SK-N-SH treated with all-trans-retinoic acid at 6 μM for 48 hours (cell line): ENCODE data around the gene STXBP5.

Experiments used
- ATAC-seq: fragments of 200-7000 bp; cut with Tn5 transposase; 3 replicates; pipeline ENCODE4 v1.9.1; 2020; ENCODE audit warnings: mild to moderate bottlenecking, moderate library complexity
- ARNTL ChIP-seq: fragments of 450-650 bp; formaldehyde crosslinking; IDR thresholded peaks from 2 replicates; pipeline ENCODE4 v1.5.0; 2020; ENCODE audit warnings: low read depth, mild to moderate bottlenecking, moderate library complexity, borderline replicate concordance
- ISL1 ChIP-seq: fragments of 250-450 bp; sonication (Bioruptor Pico); IDR thresholded peaks from 2 replicates; pipeline ENCODE4 v2.1.2; 2022; ENCODE audit warnings: mild to moderate bottlenecking, moderate library complexity
- OSR1 ChIP-seq: fragments of 250-450 bp; sonication (Bioruptor Pico); IDR thresholded peaks from 2 replicates; pipeline ENCODE4 v1.8.0; 2022; ENCODE audit warnings: moderate library complexity, mild to moderate bottlenecking, inconsistent platforms
- PATZ1 ChIP-seq: fragments of 250-450 bp; sonication (Bioruptor Pico); IDR thresholded peaks from 2 replicates; pipeline ENCODE4 v1.8.0; 2020; ENCODE audit warnings: mild to moderate bottlenecking, moderate library complexity, borderline replicate concordance
- PPARA ChIP-seq: fragments of 250-450 bp; sonication (Bioruptor Pico); IDR thresholded peaks from 2 replicates; pipeline ENCODE4 v1.5.0; 2020; ENCODE audit warnings: mild to moderate bottlenecking, borderline replicate concordance
- SNAI2 ChIP-seq: fragments of 250-450 bp; sonication (Bioruptor Pico); IDR thresholded peaks from 2 replicates; pipeline ENCODE4 v1.5.0; 2020; ENCODE audit warnings: mild to moderate bottlenecking, moderate library complexity
- TCF4 ChIP-seq: fragments of 250-450 bp; sonication (Bioruptor Pico); IDR thresholded peaks from 2 replicates; pipeline ENCODE4 v1.8.0; 2021; ENCODE audit warnings: mild to moderate bottlenecking, moderate library complexity, borderline replicate concordance
- TOX ChIP-seq: fragments of 250-450 bp; sonication (Bioruptor Pico); IDR thresholded peaks from 2 replicates; pipeline ENCODE4 v1.8.0; 2021; ENCODE audit warnings: mild to moderate bottlenecking, moderate library complexity, borderline replicate concordance
- ZC3H10 ChIP-seq: fragments of 250-450 bp; sonication (Bioruptor Pico); IDR thresholded peaks from 2 replicates; pipeline ENCODE4 v1.5.1; 2021; ENCODE audit warnings: mild to moderate bottlenecking, moderate library complexity
- ZFP3 ChIP-seq: fragments of 250-450 bp; sonication (Bioruptor Pico); IDR thresholded peaks from 2 replicates; pipeline ENCODE4 v1.5.0; 2020; ENCODE audit warnings: mild to moderate bottlenecking, moderate library complexity
- ZNF565 ChIP-seq: fragments of 450-650 bp; formaldehyde crosslinking; conservative IDR thresholded peaks from 2 replicates; pipeline ENCODE4 v1.5.0; 2020; ENCODE audit warnings: low read depth, mild to moderate bottlenecking, moderate library complexity
- ZNF70 ChIP-seq: fragments of 450-650 bp; formaldehyde crosslinking; IDR thresholded peaks from 2 replicates; pipeline ENCODE4 v1.5.0; 2020; ENCODE audit warnings: mild to moderate bottlenecking, moderate library complexity
- ZNF8 ChIP-seq: fragments of 450-650 bp; formaldehyde crosslinking; IDR thresholded peaks from 2 replicates; pipeline ENCODE4 v1.5.0; 2020; ENCODE audit warnings: mild to moderate bottlenecking, moderate library complexity
- TF ChIP-seq, protein P1 (sequence below): fragments of 250-450 bp; sonication (Bioruptor Pico); IDR thresholded peaks from 2 replicates; pipeline ENCODE4 v1.8.0; 2021; ENCODE audit warnings: low read depth, mild to moderate bottlenecking, moderate library complexity, borderline replicate concordance
- TF ChIP-seq, protein P2 (sequence below): fragments of 250-450 bp; sonication (Bioruptor Pico); IDR thresholded peaks from 2 replicates; pipeline ENCODE4 v1.5.0; 2020; ENCODE audit warnings: mild to moderate bottlenecking, moderate library complexity
- TF ChIP-seq, protein P3 (sequence below): fragments of 250-450 bp; sonication (Bioruptor Pico); IDR thresholded peaks from 2 replicates; pipeline ENCODE4 v1.5.1; 2020; ENCODE audit warnings: low read depth, mild to moderate bottlenecking, moderate library complexity

The STXBP5 gene

GRCh38 chr6:147161253-147161973 lies 42.8 kb upstream of the STXBP5 start (continued):
- no peak for TF ChIP-seq PPARA (CRISPR knock-in tag)
- TF ChIP-seq TOX (CRISPR knock-in tag): no peak
- no peak for TF ChIP-seq ISL1
- TF ChIP-seq ZC3H10: no peak

- peak; percentile 79 for ATAC-seq
- TF ChIP-seq ISL1 (peak; percentile 29; the same call in 1 of the 2 replicates), PATZ1 (CRISPR knock-in tag) (0 out of 2 replicates have a peak, but pooled peaks have one; percentile 16)
- TF ChIP-seq, protein P1, sequence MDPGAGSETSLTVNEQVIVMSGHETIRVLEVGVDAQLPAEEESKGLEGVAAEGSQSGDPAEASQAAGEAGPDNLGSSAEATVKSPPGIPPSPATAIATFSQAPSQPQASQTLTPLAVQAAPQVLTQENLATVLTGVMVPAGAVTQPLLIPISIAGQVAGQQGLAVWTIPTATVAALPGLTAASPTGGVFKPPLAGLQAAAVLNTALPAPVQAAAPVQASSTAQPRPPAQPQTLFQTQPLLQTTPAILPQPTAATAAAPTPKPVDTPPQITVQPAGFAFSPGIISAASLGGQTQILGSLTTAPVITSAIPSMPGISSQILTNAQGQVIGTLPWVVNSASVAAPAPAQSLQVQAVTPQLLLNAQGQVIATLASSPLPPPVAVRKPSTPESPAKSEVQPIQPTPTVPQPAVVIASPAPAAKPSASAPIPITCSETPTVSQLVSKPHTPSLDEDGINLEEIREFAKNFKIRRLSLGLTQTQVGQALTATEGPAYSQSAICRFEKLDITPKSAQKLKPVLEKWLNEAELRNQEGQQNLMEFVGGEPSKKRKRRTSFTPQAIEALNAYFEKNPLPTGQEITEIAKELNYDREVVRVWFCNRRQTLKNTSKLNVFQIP (CRISPR knock-in tag): no peak
Observed at GRCh38 chr6:147161974-147162495, 42.2 kb upstream of the STXBP5 start.

DNA sequence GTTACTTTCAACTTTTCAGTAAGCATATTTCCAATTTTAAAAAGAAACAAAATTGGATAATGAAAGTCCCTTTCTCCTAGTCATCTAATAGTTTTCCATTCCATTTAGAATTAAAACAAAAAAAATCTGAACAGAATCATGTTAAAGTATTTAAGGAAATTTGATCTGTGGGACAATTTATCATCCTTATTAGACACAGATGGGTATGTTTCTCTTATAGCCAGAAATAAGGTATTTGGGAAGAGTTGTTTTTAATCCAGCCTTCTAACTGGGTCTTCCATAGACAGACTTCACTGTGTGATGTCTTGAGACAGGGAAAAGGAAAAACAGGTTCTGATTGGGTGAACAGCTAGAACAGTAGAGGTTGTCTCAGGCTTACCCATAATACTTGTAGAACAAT lies 39.5 kb upstream of the STXBP5 start:
- ATAC-seq: peak; percentile 43; the same call in 2 of the 3 replicates
- TF ChIP-seq OSR1 (CRISPR knock-in tag): no peak
- TF ChIP-seq, protein P2, sequence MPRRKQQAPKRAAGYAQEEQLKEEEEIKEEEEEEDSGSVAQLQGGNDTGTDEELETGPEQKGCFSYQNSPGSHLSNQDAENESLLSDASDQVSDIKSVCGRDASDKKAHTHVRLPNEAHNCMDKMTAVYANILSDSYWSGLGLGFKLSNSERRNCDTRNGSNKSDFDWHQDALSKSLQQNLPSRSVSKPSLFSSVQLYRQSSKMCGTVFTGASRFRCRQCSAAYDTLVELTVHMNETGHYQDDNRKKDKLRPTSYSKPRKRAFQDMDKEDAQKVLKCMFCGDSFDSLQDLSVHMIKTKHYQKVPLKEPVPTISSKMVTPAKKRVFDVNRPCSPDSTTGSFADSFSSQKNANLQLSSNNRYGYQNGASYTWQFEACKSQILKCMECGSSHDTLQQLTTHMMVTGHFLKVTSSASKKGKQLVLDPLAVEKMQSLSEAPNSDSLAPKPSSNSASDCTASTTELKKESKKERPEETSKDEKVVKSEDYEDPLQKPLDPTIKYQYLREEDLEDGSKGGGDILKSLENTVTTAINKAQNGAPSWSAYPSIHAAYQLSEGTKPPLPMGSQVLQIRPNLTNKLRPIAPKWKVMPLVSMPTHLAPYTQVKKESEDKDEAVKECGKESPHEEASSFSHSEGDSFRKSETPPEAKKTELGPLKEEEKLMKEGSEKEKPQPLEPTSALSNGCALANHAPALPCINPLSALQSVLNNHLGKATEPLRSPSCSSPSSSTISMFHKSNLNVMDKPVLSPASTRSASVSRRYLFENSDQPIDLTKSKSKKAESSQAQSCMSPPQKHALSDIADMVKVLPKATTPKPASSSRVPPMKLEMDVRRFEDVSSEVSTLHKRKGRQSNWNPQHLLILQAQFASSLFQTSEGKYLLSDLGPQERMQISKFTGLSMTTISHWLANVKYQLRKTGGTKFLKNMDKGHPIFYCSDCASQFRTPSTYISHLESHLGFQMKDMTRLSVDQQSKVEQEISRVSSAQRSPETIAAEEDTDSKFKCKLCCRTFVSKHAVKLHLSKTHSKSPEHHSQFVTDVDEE (CRISPR knock-in tag): no peak
- TF ChIP-seq ISL1: no peak
- TF ChIP-seq, protein P3, sequence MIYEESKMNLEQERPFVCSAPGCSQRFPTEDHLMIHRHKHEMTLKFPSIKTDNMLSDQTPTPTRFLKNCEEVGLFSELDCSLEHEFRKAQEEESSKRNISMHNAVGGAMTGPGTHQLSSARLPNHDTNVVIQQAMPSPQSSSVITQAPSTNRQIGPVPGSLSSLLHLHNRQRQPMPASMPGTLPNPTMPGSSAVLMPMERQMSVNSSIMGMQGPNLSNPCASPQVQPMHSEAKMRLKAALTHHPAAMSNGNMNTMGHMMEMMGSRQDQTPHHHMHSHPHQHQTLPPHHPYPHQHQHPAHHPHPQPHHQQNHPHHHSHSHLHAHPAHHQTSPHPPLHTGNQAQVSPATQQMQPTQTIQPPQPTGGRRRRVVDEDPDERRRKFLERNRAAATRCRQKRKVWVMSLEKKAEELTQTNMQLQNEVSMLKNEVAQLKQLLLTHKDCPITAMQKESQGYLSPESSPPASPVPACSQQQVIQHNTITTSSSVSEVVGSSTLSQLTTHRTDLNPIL (CRISPR knock-in tag): no peak
- TF ChIP-seq TCF4 (CRISPR knock-in tag): no peak
- TF ChIP-seq ZNF8 (CRISPR knock-in tag): no peak

DNA sequence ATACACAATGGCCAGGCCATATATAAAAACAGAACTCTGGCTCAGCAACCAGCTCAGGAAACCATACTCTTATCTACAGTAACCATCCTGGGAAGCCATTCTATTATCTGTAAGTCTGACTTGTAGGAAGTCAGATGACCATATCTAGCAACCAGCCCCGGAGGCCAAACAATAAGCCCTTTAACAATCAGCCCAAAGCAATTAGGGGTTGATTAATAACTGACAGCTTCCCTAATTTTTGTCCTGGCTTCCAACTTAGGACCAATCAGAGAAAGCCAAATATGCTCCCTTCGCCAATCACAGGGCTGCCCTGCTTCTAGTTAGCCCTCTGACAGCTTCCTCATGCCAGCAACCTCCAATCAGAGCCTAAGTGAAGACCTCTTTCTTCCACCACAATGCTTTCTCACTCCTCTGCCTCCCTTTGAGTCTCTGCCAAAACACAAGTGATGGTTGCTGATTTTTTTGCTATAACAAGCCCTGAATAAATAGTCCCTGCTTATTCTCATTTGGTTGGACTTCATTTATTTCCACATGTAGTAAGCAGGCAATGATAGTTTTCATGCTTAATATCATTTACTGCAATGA lies 37.8 kb upstream of the STXBP5 start:
- no peak for TF ChIP-seq ZNF565 (CRISPR knock-in tag)
- TF ChIP-seq TCF4 (CRISPR knock-in tag): no peak; the same call in 1 of the 2 replicates
- no peak for TF ChIP-seq ISL1
- TF ChIP-seq, protein P3 (CRISPR knock-in tag): no peak
- TF ChIP-seq, protein P1 (CRISPR knock-in tag): no peak
- TF ChIP-seq ARNTL: no peak
- no peak for TF ChIP-seq ZNF8 (CRISPR knock-in tag)
- TF ChIP-seq ZFP3 (CRISPR knock-in tag): 0 out of 2 replicates have a peak, but pooled peaks have one; percentile 17
- no peak for TF ChIP-seq SNAI2 (CRISPR knock-in tag)
- TF ChIP-seq ZNF70: 0 out of 2 replicates have a peak, but pooled peaks have one; percentile 25

More for the DNA sequence above, 37.8 kb upstream of the STXBP5 start:
- peak; percentile 62 for ATAC-seq
